Measurements from ENCODE around the gene LGALS3.
A peak's percentile ranks its signal among the peaks of the same experiment; 100 is the strongest.

The LGALS3 gene

GRCh38 chr14:55115460-55115859 is 13.6 kb upstream of the LGALS3 start:
- no peak for DNase-seq

- no peak for DNase-seq
These were observed 13.2 kb upstream of the LGALS3 start for GRCh38 chr14:55115861-55116245.

DNA sequence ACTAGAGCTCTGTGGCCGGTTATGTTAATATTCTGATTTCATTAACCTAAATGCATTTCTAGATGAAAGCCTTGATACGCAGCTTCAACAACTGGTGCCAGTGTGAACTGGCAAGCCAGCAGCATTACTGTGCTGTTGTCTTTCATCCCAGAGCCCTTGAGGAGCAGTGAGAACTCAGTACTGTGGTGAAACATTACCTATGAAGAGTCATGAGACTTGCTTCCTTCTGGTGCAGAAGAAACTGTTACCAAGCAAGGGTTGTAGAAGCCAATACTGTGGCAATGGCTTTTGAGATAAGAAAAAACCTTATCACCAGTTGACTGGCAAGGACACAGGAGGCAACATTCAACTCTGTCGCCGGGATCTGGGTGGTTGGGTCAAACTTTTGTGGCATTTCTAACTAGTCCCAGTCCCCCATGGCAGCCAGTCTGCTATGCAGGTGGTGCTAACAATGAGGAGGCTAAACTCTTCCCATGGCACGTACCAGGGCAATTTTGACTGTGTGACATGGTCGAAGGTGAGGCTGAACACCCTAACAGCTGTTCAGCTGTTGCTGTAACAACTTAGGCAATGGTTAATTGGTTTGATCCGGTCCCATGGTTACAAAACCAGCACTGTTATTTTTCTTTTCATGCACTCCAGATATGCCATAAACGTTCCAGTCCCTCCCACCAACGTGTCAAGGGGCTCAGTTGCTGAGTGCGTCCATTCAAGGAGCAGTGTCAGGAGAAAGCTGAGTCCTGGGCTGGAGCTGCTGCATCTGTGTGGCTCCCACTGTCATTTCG is 12.6 kb upstream of the LGALS3 start:
- no peak for DNase-seq

GRCh38 chr14:55117803-55118441 is 11.1 kb upstream of the LGALS3 start:
- DNase-seq = no peak

GRCh38 chr14:55118761-55119160 is 10.3 kb upstream of the LGALS3 start:
- no peak for DNase-seq

DNA sequence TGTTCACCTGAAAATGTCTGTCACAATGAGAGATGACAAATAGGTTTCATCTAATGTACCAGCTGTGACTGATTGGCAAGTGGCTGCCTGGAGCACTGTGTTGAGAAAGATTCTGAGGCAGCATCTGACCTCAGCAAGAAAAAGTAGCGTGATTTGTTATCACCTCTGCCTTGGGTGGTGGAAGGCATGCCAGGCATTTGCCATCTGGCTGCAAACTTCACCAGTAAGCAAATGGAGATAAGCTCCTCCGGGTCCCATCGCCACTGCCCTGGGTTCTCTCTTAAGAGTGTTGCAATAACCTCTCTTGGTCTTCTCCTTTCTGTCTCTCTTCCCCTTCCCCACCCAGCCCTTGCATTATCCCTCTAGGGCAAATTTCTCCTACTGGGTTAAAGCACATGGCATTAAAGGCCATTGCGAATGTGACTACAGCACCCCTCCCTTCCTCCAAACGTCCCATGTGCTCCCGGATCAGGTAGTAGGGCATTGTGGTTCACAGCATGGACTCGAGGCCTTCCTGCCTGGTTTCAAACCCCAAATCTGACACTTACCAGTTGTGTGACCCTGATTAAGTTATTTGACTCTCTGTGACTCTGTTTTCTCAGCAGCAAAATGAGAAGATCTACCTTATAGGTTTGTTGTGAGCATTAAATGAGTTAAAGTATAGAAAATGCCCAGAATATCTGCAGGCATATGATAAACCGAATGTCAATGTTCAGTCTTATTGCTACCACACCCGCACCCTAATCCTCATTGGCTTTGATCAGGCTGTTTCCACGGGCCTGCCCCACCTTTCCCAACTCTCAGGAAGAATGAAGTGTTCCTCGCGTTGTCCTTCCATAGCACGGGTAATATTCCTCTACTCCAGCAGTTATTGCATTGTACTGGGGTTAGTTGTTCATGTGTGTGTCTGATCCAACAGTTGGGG is 8.2 kb upstream of the LGALS3 start:
- no peak for DNase-seq

- DNase-seq = no peak
These were observed 7.2 kb upstream of the LGALS3 start for GRCh38 chr14:55121628-55122439.

GRCh38 chr14:55122440-55122986 is 6.5 kb upstream of the LGALS3 start:
- no peak for DNase-seq

DNA sequence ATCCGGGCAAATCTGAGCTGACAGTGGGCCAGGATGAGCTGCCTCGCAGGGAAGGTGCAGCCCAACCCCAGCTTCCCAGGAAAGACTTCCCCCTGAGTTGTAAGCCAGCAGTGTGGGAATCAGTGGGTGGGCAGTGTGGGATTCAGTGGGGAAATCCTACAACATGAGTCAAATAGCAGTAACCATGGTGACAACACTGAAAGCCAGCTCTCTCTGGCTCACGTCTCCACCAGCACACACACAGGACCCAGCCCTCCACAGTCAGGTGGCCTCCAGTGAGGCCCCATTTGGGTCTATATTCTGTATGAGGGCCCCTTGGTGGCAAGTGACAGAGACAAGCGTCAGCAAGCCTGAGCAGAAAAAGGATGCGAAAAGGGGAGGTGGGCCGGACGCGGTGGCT is 6.0 kb upstream of the LGALS3 start:
- DNase-seq = peak; percentile 92

- no peak for DNase-seq
These were observed 5.0 kb upstream of the LGALS3 start for GRCh38 chr14:55123852-55124639.

DNA sequence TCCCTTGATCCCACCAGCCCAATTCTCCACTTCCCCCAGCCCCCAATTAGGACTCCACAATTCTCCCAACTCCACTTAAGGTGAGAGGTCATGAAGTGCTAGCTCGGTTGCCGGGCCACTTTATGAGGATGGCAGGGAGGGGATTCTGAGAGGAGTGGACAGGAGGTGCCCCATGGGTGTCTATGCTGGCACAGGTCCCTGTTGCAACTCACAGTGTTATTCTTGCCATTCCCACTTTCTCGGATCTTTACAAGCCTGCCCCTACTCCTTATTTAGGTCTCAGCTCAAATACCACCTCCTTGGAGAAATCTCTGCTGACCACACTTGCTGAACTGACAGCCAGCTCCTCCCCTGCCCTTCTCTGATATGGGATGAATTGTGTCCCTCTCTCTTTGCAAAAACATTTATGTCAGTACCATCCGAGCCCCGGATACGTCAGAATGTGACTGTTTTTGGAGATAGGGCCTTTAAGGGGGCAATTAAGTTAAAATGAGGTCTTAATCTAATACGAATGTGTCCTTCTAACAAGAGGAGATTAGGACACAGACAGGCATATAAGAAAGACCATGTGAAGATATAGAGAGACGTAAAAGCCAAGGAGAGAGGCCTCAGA is 4.2 kb upstream of the LGALS3 start:
- no peak for DNase-seq

DNA sequence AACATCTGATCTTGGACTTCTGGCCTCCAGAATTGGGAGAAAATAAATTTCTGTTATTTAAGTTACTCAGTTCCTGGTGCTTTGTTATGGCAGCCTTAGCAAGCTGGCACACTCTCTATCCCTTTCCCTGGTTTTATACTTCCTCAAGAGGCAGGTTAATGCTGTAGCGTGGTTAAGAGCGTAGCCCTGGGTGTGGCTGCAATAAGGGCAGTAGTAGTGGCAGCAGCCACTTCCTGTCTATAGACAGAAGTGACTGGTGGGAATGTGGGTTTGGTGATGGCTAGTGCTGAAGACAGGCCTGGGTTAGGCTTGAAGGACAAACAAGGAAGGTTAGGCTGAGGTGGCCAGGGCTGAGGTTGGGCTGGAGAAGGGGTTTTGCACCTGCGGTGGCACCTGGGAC is 3.6 kb upstream of the LGALS3 start:
- no peak for DNase-seq

DNA sequence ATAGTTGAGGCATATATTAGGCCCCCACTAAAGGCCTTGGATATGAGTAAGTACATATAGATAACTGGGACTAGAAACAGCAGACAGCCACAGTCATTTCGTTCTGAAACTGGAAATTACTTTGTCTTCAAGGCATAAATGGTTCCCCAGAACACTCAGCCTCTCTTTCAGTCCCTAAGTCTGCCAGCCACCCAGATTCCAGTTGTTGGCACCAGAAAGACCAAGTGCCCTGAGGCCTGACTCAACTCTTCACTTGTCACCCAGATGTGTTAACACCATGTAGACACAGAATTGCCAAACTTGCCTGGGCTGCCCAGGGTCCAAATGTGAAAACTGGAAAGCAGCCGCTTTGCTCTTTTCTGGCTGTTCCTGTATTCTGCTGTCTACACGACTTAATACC is 3.0 kb upstream of the LGALS3 start:
- DNase-seq = no peak

GRCh38 chr14:55126932-55127459 is 2.1 kb upstream of the LGALS3 start:
- DNase-seq = no peak

DNA sequence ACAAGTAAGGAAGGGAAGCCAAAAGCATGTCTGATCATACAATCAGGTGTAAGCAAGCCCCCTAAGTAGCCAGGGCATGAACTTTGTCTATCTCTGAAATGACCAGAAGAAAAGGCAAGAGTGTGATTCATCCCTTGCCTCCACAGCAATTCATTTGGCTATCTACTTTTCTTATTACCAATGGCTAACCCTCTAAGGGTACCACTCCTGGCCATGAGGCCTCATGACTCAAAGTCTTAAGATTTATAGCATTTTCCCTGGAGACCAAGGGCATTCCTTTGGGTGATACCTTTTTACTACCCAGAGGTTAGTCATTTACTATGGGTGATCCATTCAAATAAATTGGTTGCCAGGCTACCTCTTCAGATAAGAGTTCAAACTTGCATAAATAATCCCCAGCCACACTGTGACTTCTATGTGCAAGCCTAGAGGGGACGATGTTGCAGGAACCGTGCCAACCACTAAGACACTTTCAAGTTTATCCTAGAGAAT is 1.5 kb upstream of the LGALS3 start:
- DNase-seq = peak; percentile 59

- DNase-seq = no peak
These were observed 516 bp upstream of the LGALS3 start for GRCh38 chr14:55128386-55129085.

GRCh38 chr14:55129428-55130195 is 560 bp downstream of the LGALS3 start:
- DNase-seq = peak; percentile 70

DNA sequence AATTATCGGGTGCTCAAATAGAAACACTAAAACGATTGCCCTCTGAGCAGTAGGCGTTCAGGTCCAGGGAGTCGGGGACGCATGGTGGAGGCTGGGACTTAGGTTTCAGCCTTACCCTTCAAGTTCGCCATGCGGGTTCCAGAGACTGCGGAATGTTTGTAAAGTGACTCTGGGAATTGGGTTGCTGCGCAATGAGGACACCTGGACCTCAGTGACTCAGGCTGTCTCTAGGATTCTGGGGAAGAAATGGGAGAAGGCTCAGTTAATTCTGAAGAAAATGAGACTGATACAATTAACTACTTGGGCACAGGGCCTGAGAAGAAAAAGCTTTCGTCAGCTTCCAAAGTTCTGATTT is 1.1 kb downstream of the LGALS3 start:
- no peak for DNase-seq
